Prostate gland (tissue), 2 donors: Measurements from ENCODE around the gene DHX34.
"Not testable (repeated sequence)": the region's sequence is repeated elsewhere in the genome, so short reads cannot be mapped to it uniquely, and the experiment has no call there.

Experiments used
- POLR2AphosphoS5 ChIP-seq: sonication (generic); formaldehyde crosslinking; IDR thresholded peaks from one replicate; pipeline ENCODE4 v1.6.1; 2017; ENCODE audit warnings: antibody characterized with exemption
- TF ChIP-seq, protein P1 (sequence below), 4 experiments: fragments of 200-600 bp in 2 of 4; fragments of 450-650 bp in 2 of 4; sonication (generic) in 2 of 4; IDR thresholded peaks; 1 replicate in 3 of 4; 2 replicates in 1 of 4; pipeline ENCODE4 v1.5.1; 2016 to 2019; ENCODE audit warnings: antibody characterized with exemption in 4 of 4, mild to moderate bottlenecking in 2 of 4, moderate library complexity in 2 of 4

- TF ChIP-seq, protein P1, sequence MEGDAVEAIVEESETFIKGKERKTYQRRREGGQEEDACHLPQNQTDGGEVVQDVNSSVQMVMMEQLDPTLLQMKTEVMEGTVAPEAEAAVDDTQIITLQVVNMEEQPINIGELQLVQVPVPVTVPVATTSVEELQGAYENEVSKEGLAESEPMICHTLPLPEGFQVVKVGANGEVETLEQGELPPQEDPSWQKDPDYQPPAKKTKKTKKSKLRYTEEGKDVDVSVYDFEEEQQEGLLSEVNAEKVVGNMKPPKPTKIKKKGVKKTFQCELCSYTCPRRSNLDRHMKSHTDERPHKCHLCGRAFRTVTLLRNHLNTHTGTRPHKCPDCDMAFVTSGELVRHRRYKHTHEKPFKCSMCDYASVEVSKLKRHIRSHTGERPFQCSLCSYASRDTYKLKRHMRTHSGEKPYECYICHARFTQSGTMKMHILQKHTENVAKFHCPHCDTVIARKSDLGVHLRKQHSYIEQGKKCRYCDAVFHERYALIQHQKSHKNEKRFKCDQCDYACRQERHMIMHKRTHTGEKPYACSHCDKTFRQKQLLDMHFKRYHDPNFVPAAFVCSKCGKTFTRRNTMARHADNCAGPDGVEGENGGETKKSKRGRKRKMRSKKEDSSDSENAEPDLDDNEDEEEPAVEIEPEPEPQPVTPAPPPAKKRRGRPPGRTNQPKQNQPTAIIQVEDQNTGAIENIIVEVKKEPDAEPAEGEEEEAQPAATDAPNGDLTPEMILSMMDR (IDR thresholded peaks at IDR 0.05): not testable (repeated sequence)
- not testable (repeated sequence) for TF ChIP-seq POLR2AphosphoS5
Measured at GRCh38 chr19:47384533-47384932, 35.4 kb downstream of the DHX34 start.
